ENCODE data around the gene CPNE5.

DNA sequence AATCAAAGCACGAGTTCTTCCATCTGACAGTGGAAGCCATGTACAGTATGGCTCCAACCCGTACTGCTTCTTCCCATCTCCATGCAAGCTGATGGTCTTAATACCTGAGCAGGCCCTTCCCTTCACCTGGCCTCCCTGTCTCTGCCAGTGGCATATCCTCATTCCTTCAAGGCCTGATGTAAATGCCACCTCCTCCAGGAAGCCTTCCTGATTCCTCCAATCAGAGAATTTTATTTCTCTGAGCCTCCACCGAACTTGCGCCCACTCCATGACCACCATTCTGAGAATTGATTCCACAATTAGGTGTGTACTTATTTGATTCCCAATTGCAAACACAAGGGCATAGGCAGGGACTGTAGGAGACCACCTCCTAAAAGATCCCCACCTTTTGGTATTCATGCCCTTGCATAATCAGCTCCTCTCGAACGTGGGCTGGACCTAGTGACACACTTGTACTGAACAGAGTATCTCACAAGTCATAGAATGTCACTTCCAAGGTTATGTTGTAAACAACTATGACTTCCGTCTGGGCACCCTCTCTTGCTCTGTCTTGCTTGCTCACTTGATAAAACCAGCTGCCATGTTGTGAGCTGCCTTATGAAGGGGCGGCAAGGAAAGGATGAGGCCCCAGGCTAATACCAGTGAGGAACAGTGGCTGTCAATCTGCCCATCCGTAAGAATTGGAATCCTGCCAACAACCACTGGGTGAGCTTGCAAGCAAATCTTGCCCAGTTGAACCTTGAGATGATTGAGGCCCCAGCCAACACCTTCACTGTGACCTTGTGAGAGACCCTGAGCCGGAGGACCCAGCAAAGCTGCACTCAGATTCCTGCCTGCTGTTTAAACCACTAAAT, 38.8 kb downstream of the CPNE5 start:
- TF ChIP-seq POLR2AphosphoS5 (IDR thresholded peaks at IDR 0.05), result no peak
- TF ChIP-seq, protein P1, sequence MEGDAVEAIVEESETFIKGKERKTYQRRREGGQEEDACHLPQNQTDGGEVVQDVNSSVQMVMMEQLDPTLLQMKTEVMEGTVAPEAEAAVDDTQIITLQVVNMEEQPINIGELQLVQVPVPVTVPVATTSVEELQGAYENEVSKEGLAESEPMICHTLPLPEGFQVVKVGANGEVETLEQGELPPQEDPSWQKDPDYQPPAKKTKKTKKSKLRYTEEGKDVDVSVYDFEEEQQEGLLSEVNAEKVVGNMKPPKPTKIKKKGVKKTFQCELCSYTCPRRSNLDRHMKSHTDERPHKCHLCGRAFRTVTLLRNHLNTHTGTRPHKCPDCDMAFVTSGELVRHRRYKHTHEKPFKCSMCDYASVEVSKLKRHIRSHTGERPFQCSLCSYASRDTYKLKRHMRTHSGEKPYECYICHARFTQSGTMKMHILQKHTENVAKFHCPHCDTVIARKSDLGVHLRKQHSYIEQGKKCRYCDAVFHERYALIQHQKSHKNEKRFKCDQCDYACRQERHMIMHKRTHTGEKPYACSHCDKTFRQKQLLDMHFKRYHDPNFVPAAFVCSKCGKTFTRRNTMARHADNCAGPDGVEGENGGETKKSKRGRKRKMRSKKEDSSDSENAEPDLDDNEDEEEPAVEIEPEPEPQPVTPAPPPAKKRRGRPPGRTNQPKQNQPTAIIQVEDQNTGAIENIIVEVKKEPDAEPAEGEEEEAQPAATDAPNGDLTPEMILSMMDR (IDR thresholded peaks at IDR 0.05), result no peak
- TF ChIP-seq POLR2A (IDR thresholded peaks at IDR 0.05), result no peak

Data from prostate gland (tissue), 2 donors.